H9 (cell line): ENCODE measurements around the gene DACT3. TPM values are rescaled to one million over a fixed set of nuclear protein-coding genes. Genes with fewer than 3 reads are reported as not detected.
A peak's percentile ranks its signal among the peaks of the same experiment; 100 is the strongest.

Source experiments
- DNase-seq: peaks from one replicate; pipeline ENCODE4 v3.0.0-alpha.2; 2017
- H2AFZ ChIP-seq: one replicate; pipeline ENCODE4 v1.6.1; 2013; ENCODE audit warnings: mild to moderate bottlenecking, low read length, control low read depth, moderate library complexity
- H2AK5ac ChIP-seq: 2 replicates; pipeline ENCODE4 v1.6.1; 2013; ENCODE audit warnings: low read length, control low read depth, mixed read lengths; ENCODE audit not compliant: insufficient read length
- H2BK120ac ChIP-seq: one replicate; pipeline ENCODE4 v1.6.1; 2013; ENCODE audit warnings: low read depth, mild to moderate bottlenecking, low read length, control low read depth, inconsistent platforms; ENCODE audit not compliant: poor library complexity, severe bottlenecking
- H2BK12ac ChIP-seq: 2 replicates; pipeline ENCODE4 v1.6.1; 2013; ENCODE audit warnings: low read length, control low read depth, mixed read lengths, low read depth; ENCODE audit not compliant: insufficient read length
- H2BK15ac ChIP-seq: 2 replicates; pipeline ENCODE4 v1.6.1; 2013; ENCODE audit warnings: low read depth, low read length, control low read depth
- H2BK20ac ChIP-seq: one replicate; pipeline ENCODE4 v1.6.1; 2013; ENCODE audit warnings: low read depth, mild to moderate bottlenecking, low read length, control low read depth, inconsistent platforms; ENCODE audit not compliant: poor library complexity, severe bottlenecking
- H2BK5ac ChIP-seq: 2 replicates; pipeline ENCODE4 v1.6.1; 2013; ENCODE audit warnings: low read length, control low read depth, mixed read lengths; ENCODE audit not compliant: insufficient read length
- H3K14ac ChIP-seq: 2 replicates; pipeline ENCODE4 v1.6.1; 2013; ENCODE audit warnings: low read length, control low read depth; ENCODE audit not compliant: insufficient read depth
- H3K18ac ChIP-seq: 2 replicates; pipeline ENCODE4 v1.6.1; 2013; ENCODE audit warnings: low read depth, mild to moderate bottlenecking, mixed read lengths, low read length, control low read depth; ENCODE audit not compliant: insufficient read length
- H3K23ac ChIP-seq: 2 replicates; pipeline ENCODE4 v1.6.1; 2013; ENCODE audit warnings: low read length, control low read depth, mixed read lengths, low read depth; ENCODE audit not compliant: insufficient read length
- H3K23me2 ChIP-seq: 2 replicates; pipeline ENCODE4 v1.6.1; 2013; ENCODE audit warnings: low read depth, mild to moderate bottlenecking, mixed read lengths, low read length, control low read depth; ENCODE audit not compliant: insufficient read length, poor library complexity, severe bottlenecking
- H3K27ac ChIP-seq: 2 replicates; pipeline ENCODE4 v1.5.1; 2013; ENCODE audit warnings: low read length, control low read depth, mixed read lengths, low read depth; ENCODE audit not compliant: insufficient read length
- H3K27me3 ChIP-seq: 2 replicates; pipeline ENCODE4 v1.6.1; 2013; ENCODE audit warnings: low read length, control low read depth, inconsistent platforms; ENCODE audit not compliant: insufficient read depth
- H3K4ac ChIP-seq: 2 replicates; pipeline ENCODE4 v1.6.1; 2013; ENCODE audit warnings: low read depth, mild to moderate bottlenecking, control low read depth, inconsistent platforms, low read length, moderate library complexity
- H3K4me1 ChIP-seq: 2 replicates; pipeline ENCODE4 v1.6.1; 2013; ENCODE audit warnings: low read length, control low read depth, inconsistent platforms; ENCODE audit not compliant: insufficient read depth
- H3K4me2 ChIP-seq: 2 replicates; pipeline ENCODE4 v1.6.1; 2013; ENCODE audit warnings: low read length, control low read depth, mixed read lengths; ENCODE audit not compliant: insufficient read length, insufficient read depth
- H3K56ac ChIP-seq: 2 replicates; pipeline ENCODE4 v1.6.1; 2013; ENCODE audit warnings: low read depth, mild to moderate bottlenecking, mixed read lengths, low read length, control low read depth; ENCODE audit not compliant: insufficient read length
- H3K79me1 ChIP-seq: 2 replicates; pipeline ENCODE4 v1.6.1; 2013; ENCODE audit warnings: low read depth, mild to moderate bottlenecking, moderate library complexity, low read length, control low read depth, inconsistent platforms; ENCODE audit not compliant: insufficient read depth, poor library complexity, severe bottlenecking
- H3K79me2 ChIP-seq: 2 replicates; pipeline ENCODE4 v1.6.1; 2013; ENCODE audit warnings: low read length, control low read depth, inconsistent platforms; ENCODE audit not compliant: insufficient read depth
- H3K9ac ChIP-seq: 2 replicates; pipeline ENCODE4 v1.6.1; 2013; ENCODE audit warnings: low read length, control low read depth, mixed read lengths; ENCODE audit not compliant: insufficient read length; ENCODE audit errors: extremely low read depth
- H3K9me3 ChIP-seq: one replicate; pipeline ENCODE4 v1.6.1; 2013; ENCODE audit warnings: low read depth, low read length, inconsistent platforms; ENCODE audit not compliant: control insufficient read depth
- H3T11ph ChIP-seq: one replicate; pipeline ENCODE4 v1.6.1; 2013; ENCODE audit warnings: mild to moderate bottlenecking, low read length, control low read depth, inconsistent platforms
- H4K20me1 ChIP-seq: one replicate; pipeline ENCODE4 v1.6.1; 2013; ENCODE audit not compliant: control insufficient read depth, insufficient read length, insufficient read depth
- H4K5ac ChIP-seq: 2 replicates; pipeline ENCODE4 v1.6.1; 2013; ENCODE audit warnings: low read depth, mild to moderate bottlenecking, mixed read lengths, low read length, control low read depth; ENCODE audit not compliant: insufficient read length
- H4K8ac ChIP-seq: replicated peaks from 2 replicates; pipeline ENCODE4 v1.6.1; 2013; ENCODE audit warnings: low read length, control low read depth, mixed read lengths, low read depth; ENCODE audit not compliant: insufficient read length
- H4K91ac ChIP-seq: 2 replicates; pipeline ENCODE4 v1.6.1; 2013; ENCODE audit warnings: low read depth, mild to moderate bottlenecking, moderate library complexity, mixed read lengths, low read length, control low read depth; ENCODE audit not compliant: insufficient read length
- H3K27ac Mint-ChIP-seq, 3 experiments: 2 replicates in 2 of 3; 3 replicates in 1 of 3; pipeline ENCODE4 v1.8.0; 2020 to 2021; ENCODE audit warnings: mixed read lengths in 3 of 3, mild to moderate bottlenecking in 1 of 3, moderate library complexity in 1 of 3
- H3K27me3 Mint-ChIP-seq: 2 replicates; pipeline ENCODE4 v1.8.0; 2021; ENCODE audit warnings: low read depth, mild to moderate bottlenecking, moderate library complexity, mixed read lengths
- H3K36me3 Mint-ChIP-seq, 3 experiments: 2 replicates in 2 of 3; 3 replicates in 1 of 3; pipeline ENCODE4 v1.8.0; 2020 to 2021; ENCODE audit warnings: low read depth in 3 of 3, mixed read lengths in 3 of 3; ENCODE audit not compliant: insufficient read depth in 1 of 3
- H3K4me1 Mint-ChIP-seq, 2 experiments: 2 replicates each; pipeline ENCODE4 v1.8.0; 2020; ENCODE audit warnings: mixed read lengths in 2 of 2
- H3K4me3 Mint-ChIP-seq, 2 experiments: 2 replicates in 1 of 2; 3 replicates in 1 of 2; pipeline ENCODE4 v1.8.0; 2020 to 2021; ENCODE audit warnings: mild to moderate bottlenecking in 2 of 2, mixed read lengths in 2 of 2, moderate library complexity in 1 of 2
- H3K9me3 Mint-ChIP-seq, 2 experiments: 2 replicates in 1 of 2; 3 replicates in 1 of 2; pipeline ENCODE4 v1.8.0; 2020; ENCODE audit warnings: mild to moderate bottlenecking in 2 of 2, mixed read lengths in 2 of 2, moderate library complexity in 1 of 2
- CTCF ChIP-seq: fragments of 200-600 bp; sonication (generic); conservative IDR thresholded peaks from 3 replicates; pipeline ENCODE4 v1.8.0; 2021; ENCODE audit warnings: antibody characterized with exemption, mild to moderate bottlenecking
- WGBS: extraction: QIAGEN DNeasy Blood & Tissue Kit; methylation state at CpG from one replicate; pipeline ENCODE4 v1.1.7; 2013; ENCODE audit warnings: missing lambda C conversion rate, low lambda C conversion rate, mixed read lengths; ENCODE audit not compliant: insufficient read length; ENCODE audit errors: extremely low coverage; 5-methylcytosine and 5-hydroxymethylcytosine counted together
- total RNA-seq: library from RNA; stranded (reverse); gene quantifications from 2 replicates; pipeline ENCODE4 v1.2.1, GENCODE V29; 2021

DACT3 gene
- total RNA-seq, 1 experiment from 2014 or later: 0.87 TPM

GRCh38 chr19:46650445-46650844 lies 10.5 kb downstream of the DACT3 start:
- H3K56ac ChIP-seq: no peak overlapping the region
- H3K4me1 ChIP-seq: 0 out of 2 replicates have a peak, but pooled peaks cover 2% of the 10 kb centered on the region
- no peaks in the 10 kb centered on the region for H4K20me1 ChIP-seq
- no peak overlapping the region for H3K4ac ChIP-seq
- H3K23ac ChIP-seq: no peak overlapping the region
- no CpG with 5 or more reads among the region's 7 CpGs for WGBS
- TF ChIP-seq CTCF: no peak
- no peaks in the 10 kb centered on the region for H3K79me2 ChIP-seq
- no peak overlapping the region for H3K27ac ChIP-seq
- H3T11ph ChIP-seq: no peak overlapping the region
- no peak overlapping the region for H3K14ac ChIP-seq
- H4K8ac ChIP-seq: no peak overlapping the region
- no peak overlapping the region for H2BK20ac ChIP-seq
- Mint-ChIP-seq H3K27me3 (peaks cover 81% of the 10 kb centered on the region), H3K4me3 (peak overlapping the region in 1 of 2 experiments; percentile 67; a peak in 2 of 5 replicates), H3K9me3 (peaks cover 2 to 13% of the 10 kb centered on the region in 2 experiments), H3K4me1 (peaks cover 14 to 22% of the 10 kb centered on the region in 2 experiments), H3K36me3 (peaks cover 0 to 3% (median 3%) of the 10 kb centered on the region in 3 experiments; a peak in 4 of 7 replicates), H3K27ac (no peak overlapping the region)
- no peak overlapping the region for H3K4me2 ChIP-seq
- no peaks in the 10 kb centered on the region for H3K79me1 ChIP-seq
- H4K91ac ChIP-seq: no peak overlapping the region
- H3K9ac ChIP-seq: no peak overlapping the region
- no peak overlapping the region for H2BK5ac ChIP-seq
- no peak overlapping the region for H4K5ac ChIP-seq
- no peak overlapping the region for H2BK120ac ChIP-seq
- H2AK5ac ChIP-seq: no peak overlapping the region
- DNase-seq: no peak
- H2AFZ ChIP-seq: no peak overlapping the region
- H3K18ac ChIP-seq: no peak overlapping the region
- H3K27me3 ChIP-seq: peaks cover 26% of the 10 kb centered on the region
- no peaks in the 10 kb centered on the region for H3K23me2 ChIP-seq
- no peaks in the 10 kb centered on the region for H3K9me3 ChIP-seq
- H2BK12ac ChIP-seq: no peak overlapping the region
- no peak overlapping the region for H2BK15ac ChIP-seq
